Natural killer cell treated with Interleukin-12 subunit alpha and Interleukin-12 subunit beta and Interleukin-15 and Interleukin-18, amount 100 ng/mL, for 72 hours (primary cell): ENCODE data around the gene KCNK10. TPM values are rescaled to one million over a fixed set of nuclear protein-coding genes. Genes with fewer than 3 reads are reported as not detected.
"Not testable (repeated sequence)": the region's sequence is repeated elsewhere in the genome, so short reads cannot be mapped to it uniquely, and the experiment has no call there.

Source experiments
- ATAC-seq, 2 donors: fragments of 150-1000 bp; cut with Tn5 transposase in 1 of 2; sonication (Bioruptor Pico), chemical (Tn5 transposase) in 1 of 2; 2 replicates each; pipeline ENCODE4 v1.10.0; 2021
- DNase-seq: peaks from one replicate; pipeline ENCODE4 v3.0.0; 2022; ENCODE audit warnings: low spot score
- H3K27ac Mint-ChIP-seq, 2 donors: 1 replicate in 1 of 2; 2 replicates in 1 of 2; pipeline ENCODE4 v1.8.0; 2022; ENCODE audit warnings: mixed read lengths in 2 of 2, mild to moderate bottlenecking in 1 of 2, moderate library complexity in 1 of 2
- H3K27me3 Mint-ChIP-seq, 2 donors: 1 replicate in 1 of 2; 2 replicates in 1 of 2; pipeline ENCODE4 v1.8.0; 2022; ENCODE audit warnings: mixed read lengths in 2 of 2
- H3K36me3 Mint-ChIP-seq: one replicate; pipeline ENCODE4 v1.8.0; 2022; ENCODE audit warnings: mixed read lengths
- H3K4me1 Mint-ChIP-seq, 2 donors: 1 replicate in 1 of 2; 2 replicates in 1 of 2; pipeline ENCODE4 v1.8.0; 2022; ENCODE audit warnings: low read depth in 2 of 2, mixed read lengths in 2 of 2, mild to moderate bottlenecking in 1 of 2
- H3K4me3 Mint-ChIP-seq: one replicate; pipeline ENCODE4 v1.8.0; 2022; ENCODE audit warnings: mixed read lengths
- H3K9me3 Mint-ChIP-seq: 2 replicates; pipeline ENCODE4 v1.8.0; 2022; ENCODE audit warnings: mixed read lengths
- total RNA-seq, 2 donors: library from RNA; stranded (reverse); gene quantifications; one replicate each; pipeline ENCODE4 v1.2.3, GENCODE V29; 2022

KCNK10 gene
- total RNA-seq, 2 donors from 2014 or later, result not detected

- peaks cover 40 to 63% of the 10 kb centered on the region in 2 donors for H3K27me3 Mint-ChIP-seq
- ATAC-seq (peak in 1 of 2 donors; percentile 7), DNase-seq (no peak)
- H3K4me1 Mint-ChIP-seq, result peaks cover 0 to 4% of the 10 kb centered on the region in 2 donors
- H3K4me3 Mint-ChIP-seq, result no peak overlapping the region
- no peaks in the 10 kb centered on the region for H3K36me3 Mint-ChIP-seq
- no peak overlapping the region for H3K27ac Mint-ChIP-seq
- no peaks in the 10 kb centered on the region for H3K9me3 Mint-ChIP-seq
These were observed 50.4 kb downstream of the KCNK10 start for GRCh38 chr14:88272390-88273269.

- no peaks in the 10 kb centered on the region for H3K9me3 Mint-ChIP-seq
- ATAC-seq (no peak), DNase-seq (no peak)
- H3K4me3 Mint-ChIP-seq, result no peak overlapping the region
- H3K36me3 Mint-ChIP-seq, result no peaks in the 10 kb centered on the region
- H3K27ac Mint-ChIP-seq, result no peak overlapping the region
- peaks cover 29 to 57% of the 10 kb centered on the region in 2 donors for H3K27me3 Mint-ChIP-seq
- peaks cover 0 to 6% of the 10 kb centered on the region in 2 donors for H3K4me1 Mint-ChIP-seq
These were observed 51.9 kb downstream of the KCNK10 start for GRCh38 chr14:88271205-88271604.

- no peaks in the 10 kb centered on the region for H3K36me3 Mint-ChIP-seq
- no peak overlapping the region for H3K27ac Mint-ChIP-seq
- DNase-seq, result no peak
- H3K4me1 Mint-ChIP-seq, result peaks cover 0 to 7% of the 10 kb centered on the region in 2 donors
- peaks cover 30 to 60% of the 10 kb centered on the region in 2 donors for H3K27me3 Mint-ChIP-seq
- no peaks in the 10 kb centered on the region for H3K9me3 Mint-ChIP-seq
- ATAC-seq, result no peak
- H3K4me3 Mint-ChIP-seq, result no peak overlapping the region
These were observed 52.3 kb downstream of the KCNK10 start for GRCh38 chr14:88270776-88271175.

GRCh38 chr14:88269806-88270420, 53.2 kb downstream of the KCNK10 start:
- Mint-ChIP-seq H3K27ac (no peak overlapping the region), H3K27me3 (peaks cover 29 to 60% of the 10 kb centered on the region in 2 donors), H3K4me3 (no peak overlapping the region), H3K36me3 (no peaks in the 10 kb centered on the region), H3K4me1 (peaks cover 0 to 7% of the 10 kb centered on the region in 2 donors), H3K9me3 (no peaks in the 10 kb centered on the region)
- peak in 1 of 2 donors; percentile 40 for ATAC-seq
- no peak for DNase-seq

- peaks cover 0 to 3% of the 10 kb centered on the region in 2 donors for H3K4me1 Mint-ChIP-seq
- no peak overlapping the region for H3K4me3 Mint-ChIP-seq
These were observed 56.6 kb downstream of the KCNK10 start for GRCh38 chr14:88266474-88266873.

GRCh38 chr14:88264116-88264515, 59.0 kb downstream of the KCNK10 start:
- H3K36me3 Mint-ChIP-seq, result no peaks in the 10 kb centered on the region
- H3K27me3 Mint-ChIP-seq, result peaks cover 19 to 53% of the 10 kb centered on the region in 2 donors
- ATAC-seq (no peak), DNase-seq (no peak)
- H3K4me3 Mint-ChIP-seq, result no peak overlapping the region
- H3K4me1 Mint-ChIP-seq, result peaks cover 0 to 3% of the 10 kb centered on the region in 2 donors
- H3K9me3 Mint-ChIP-seq, result no peaks in the 10 kb centered on the region
- H3K27ac Mint-ChIP-seq, result no peak overlapping the region

More at GRCh38 chr14:88266474-88266873, 56.6 kb downstream of the KCNK10 start:
- Mint-ChIP-seq H3K27me3 (peaks cover 25 to 56% of the 10 kb centered on the region in 2 donors), H3K9me3 (no peaks in the 10 kb centered on the region), H3K27ac (no peak overlapping the region), H3K36me3 (no peaks in the 10 kb centered on the region)
- DNase-seq (no peak), ATAC-seq (no peak)

GRCh38 chr14:88261302-88261701, 61.8 kb downstream of the KCNK10 start:
- not testable (repeated sequence) for DNase-seq, H3K4me3 Mint-ChIP-seq, H3K9me3 Mint-ChIP-seq, ATAC-seq, H3K4me1 Mint-ChIP-seq, H3K36me3 Mint-ChIP-seq, H3K27ac Mint-ChIP-seq
- H3K27me3 Mint-ChIP-seq, result peaks cover 24 to 55% of the 10 kb centered on the region in 2 donors

- DNase-seq (no peak), ATAC-seq (no peak)
- Mint-ChIP-seq H3K36me3 (no peaks in the 10 kb centered on the region), H3K9me3 (no peaks in the 10 kb centered on the region), H3K4me3 (no peak overlapping the region), H3K4me1 (no peaks in the 10 kb centered on the region), H3K27ac (no peak overlapping the region), H3K27me3 (peaks cover 27 to 34% of the 10 kb centered on the region in 2 donors)
These were observed 65.0 kb downstream of the KCNK10 start for GRCh38 chr14:88258021-88258420.

- peaks cover 20 to 34% of the 10 kb centered on the region in 2 donors for H3K27me3 Mint-ChIP-seq
- DNase-seq (no peak), ATAC-seq (no peak)
- no peak overlapping the region for H3K4me3 Mint-ChIP-seq
- H3K9me3 Mint-ChIP-seq, result no peaks in the 10 kb centered on the region
- H3K4me1 Mint-ChIP-seq, result no peaks in the 10 kb centered on the region
- no peak overlapping the region for H3K27ac Mint-ChIP-seq
- H3K36me3 Mint-ChIP-seq, result no peaks in the 10 kb centered on the region
These were observed 65.8 kb downstream of the KCNK10 start for GRCh38 chr14:88256997-88257950.

- Mint-ChIP-seq H3K4me3 (no peak overlapping the region), H3K27me3 (peaks cover 17 to 37% of the 10 kb centered on the region in 2 donors), H3K27ac (no peak overlapping the region), H3K4me1 (no peaks in the 10 kb centered on the region), H3K36me3 (no peaks in the 10 kb centered on the region), H3K9me3 (no peaks in the 10 kb centered on the region)
- ATAC-seq (no peak), DNase-seq (no peak)
These were observed 67.3 kb downstream of the KCNK10 start for GRCh38 chr14:88255798-88256197.

GRCh38 chr14:88255196-88255595, 67.9 kb downstream of the KCNK10 start:
- no peaks in the 10 kb centered on the region for H3K36me3 Mint-ChIP-seq
- no peak for ATAC-seq
- H3K4me1 Mint-ChIP-seq, result no peaks in the 10 kb centered on the region
- peaks cover 18 to 34% of the 10 kb centered on the region in 2 donors for H3K27me3 Mint-ChIP-seq
- no peak overlapping the region for H3K27ac Mint-ChIP-seq
- no peaks in the 10 kb centered on the region for H3K9me3 Mint-ChIP-seq
- no peak for DNase-seq
- H3K4me3 Mint-ChIP-seq, result no peak overlapping the region

- no peaks in the 10 kb centered on the region for H3K36me3 Mint-ChIP-seq
- H3K9me3 Mint-ChIP-seq, result no peaks in the 10 kb centered on the region
- no peaks in the 10 kb centered on the region for H3K4me1 Mint-ChIP-seq
- peaks cover 20 to 35% of the 10 kb centered on the region in 2 donors for H3K27me3 Mint-ChIP-seq
- no peak for ATAC-seq
- H3K27ac Mint-ChIP-seq, result no peak overlapping the region
- H3K4me3 Mint-ChIP-seq, result no peak overlapping the region
- DNase-seq, result no peak
These were observed 70.6 kb downstream of the KCNK10 start for GRCh38 chr14:88252498-88252897.

GRCh38 chr14:88251650-88252049, 71.4 kb downstream of the KCNK10 start:
- Mint-ChIP-seq H3K4me1 (no peaks in the 10 kb centered on the region), H3K9me3 (no peaks in the 10 kb centered on the region), H3K27me3 (peaks cover 15 to 28% of the 10 kb centered on the region in 2 donors), H3K4me3 (no peak overlapping the region), H3K27ac (no peak overlapping the region), H3K36me3 (no peaks in the 10 kb centered on the region)
- ATAC-seq, result no peak
- no peak for DNase-seq
